ENCODE data around the gene SLC51B. TPM values are rescaled to one million over a fixed set of nuclear protein-coding genes. Genes with fewer than 3 reads are reported as not detected.

Gene SLC51B
- total RNA-seq, 1 donor from 2014 or later: not detected

- no peak for ATAC-seq
These were observed 2.3 kb upstream of the SLC51B start for GRCh38 chr15:65042776-65043327.

GRCh38 chr15:65044218-65044617 lies 969 bp upstream of the SLC51B start:
- ATAC-seq: peak; percentile 73

GRCh38 chr15:65048241-65048640 lies 3.1 kb downstream of the SLC51B start:
- no peak for ATAC-seq

- ATAC-seq: peak; percentile 87
These were observed 4.2 kb downstream of the SLC51B start for GRCh38 chr15:65049418-65049840.

GRCh38 chr15:65050270-65050669 lies 5.1 kb downstream of the SLC51B start:
- ATAC-seq: no peak

- ATAC-seq: no peak
These were observed 6.1 kb downstream of the SLC51B start for GRCh38 chr15:65051266-65051665.

GRCh38 chr15:65052956-65053355 lies 7.8 kb downstream of the SLC51B start:
- no peak for ATAC-seq

GRCh38 chr15:65054333-65055200 lies 9.4 kb downstream of the SLC51B start:
- ATAC-seq: peak; percentile 67

- ATAC-seq: peak; percentile 84
These were observed 10.1 kb downstream of the SLC51B start for GRCh38 chr15:65055201-65055870.

GRCh38 chr15:65056106-65056505 lies 10.9 kb downstream of the SLC51B start:
- ATAC-seq: no peak

- peak; percentile 39 for ATAC-seq
These were observed 11.8 kb downstream of the SLC51B start for GRCh38 chr15:65056868-65057548.

- no peak for ATAC-seq
These were observed 12.4 kb downstream of the SLC51B start for GRCh38 chr15:65057549-65057940.

GRCh38 chr15:65058394-65059368 lies 13.5 kb downstream of the SLC51B start:
- ATAC-seq: no peak

- no peak for ATAC-seq
These were observed 14.2 kb downstream of the SLC51B start for GRCh38 chr15:65059369-65059750.

GRCh38 chr15:65059931-65060596 lies 14.9 kb downstream of the SLC51B start:
- no peak for ATAC-seq

- no peak for ATAC-seq
These were observed 15.6 kb downstream of the SLC51B start for GRCh38 chr15:65060641-65061397.

- no peak for ATAC-seq
These were observed 16.9 kb downstream of the SLC51B start for GRCh38 chr15:65062061-65062460.

GRCh38 chr15:65062726-65063125 lies 17.5 kb downstream of the SLC51B start:
- no peak for ATAC-seq

GRCh38 chr15:65066001-65066634 lies 20.9 kb downstream of the SLC51B start:
- ATAC-seq: no peak

All from esophagus mucosa (tissue), 1 donor.